Type B pancreatic cell (in vitro differentiated cells): ENCODE data around the gene PAK1. TPM values are rescaled to one million over a fixed set of nuclear protein-coding genes. Genes with fewer than 3 reads are reported as not detected.

Source experiments
- DNase-seq: peaks from one replicate; pipeline ENCODE4 v3.0.0; 2021; ENCODE audit warnings: mixed read lengths; ENCODE audit not compliant: unreplicated experiment; ENCODE audit errors: extremely low spot score
- H3K27ac Mint-ChIP-seq: 2 replicates; pipeline ENCODE4 v1.8.0; 2021; ENCODE audit warnings: mild to moderate bottlenecking, mixed read lengths
- H3K27me3 Mint-ChIP-seq: 2 replicates; pipeline ENCODE4 v1.8.0; 2021; ENCODE audit warnings: mixed read lengths
- H3K36me3 Mint-ChIP-seq: 2 replicates; pipeline ENCODE4 v1.8.0; 2021; ENCODE audit warnings: mixed read lengths
- H3K4me1 Mint-ChIP-seq: one replicate; pipeline ENCODE4 v1.8.0; 2021; ENCODE audit warnings: mixed read lengths; ENCODE audit not compliant: unreplicated experiment
- H3K4me3 Mint-ChIP-seq: 2 replicates; pipeline ENCODE4 v1.8.0; 2021; ENCODE audit warnings: mild to moderate bottlenecking, mixed read lengths
- H3K9me3 Mint-ChIP-seq: 2 replicates; pipeline ENCODE4 v1.8.0; 2021; ENCODE audit warnings: mixed read lengths
- total RNA-seq: library from RNA; stranded (reverse); gene quantifications from 2 replicates; pipeline ENCODE4 v1.2.1, GENCODE V29; 2021; ENCODE audit warnings: low replicate concordance
- TF ChIP-seq, protein P1 (sequence below): fragments of 200-600 bp; sonication (generic); conservative IDR thresholded peaks from 2 replicates; pipeline ENCODE4 v1.5.0; 2021; ENCODE audit warnings: antibody characterized with exemption, mild to moderate bottlenecking

PAK1 gene
- total RNA-seq, 1 donor from 2014 or later: 70.3 TPM

DNA sequence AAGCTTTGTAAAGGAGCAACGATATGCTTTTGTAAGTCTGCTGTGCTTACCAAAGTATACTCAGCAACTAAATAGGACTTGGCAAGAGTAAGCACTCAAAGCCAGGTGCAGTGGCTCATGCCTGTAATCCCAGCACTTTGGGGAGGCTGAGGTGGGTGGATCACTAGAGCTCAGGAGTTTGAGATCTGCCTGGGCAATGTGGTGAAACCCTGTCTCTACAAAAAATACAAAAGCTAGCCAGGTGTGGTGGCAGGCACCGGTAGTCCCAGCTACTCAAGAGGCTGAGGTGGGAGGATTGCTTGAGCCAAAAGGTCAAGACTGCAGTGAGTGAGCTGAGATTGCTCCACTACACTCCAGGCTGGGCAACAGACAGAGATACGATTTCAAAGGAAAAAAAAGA is 67.5 kb downstream of the PAK1 start:
- no peak for DNase-seq
- TF ChIP-seq, protein P1, sequence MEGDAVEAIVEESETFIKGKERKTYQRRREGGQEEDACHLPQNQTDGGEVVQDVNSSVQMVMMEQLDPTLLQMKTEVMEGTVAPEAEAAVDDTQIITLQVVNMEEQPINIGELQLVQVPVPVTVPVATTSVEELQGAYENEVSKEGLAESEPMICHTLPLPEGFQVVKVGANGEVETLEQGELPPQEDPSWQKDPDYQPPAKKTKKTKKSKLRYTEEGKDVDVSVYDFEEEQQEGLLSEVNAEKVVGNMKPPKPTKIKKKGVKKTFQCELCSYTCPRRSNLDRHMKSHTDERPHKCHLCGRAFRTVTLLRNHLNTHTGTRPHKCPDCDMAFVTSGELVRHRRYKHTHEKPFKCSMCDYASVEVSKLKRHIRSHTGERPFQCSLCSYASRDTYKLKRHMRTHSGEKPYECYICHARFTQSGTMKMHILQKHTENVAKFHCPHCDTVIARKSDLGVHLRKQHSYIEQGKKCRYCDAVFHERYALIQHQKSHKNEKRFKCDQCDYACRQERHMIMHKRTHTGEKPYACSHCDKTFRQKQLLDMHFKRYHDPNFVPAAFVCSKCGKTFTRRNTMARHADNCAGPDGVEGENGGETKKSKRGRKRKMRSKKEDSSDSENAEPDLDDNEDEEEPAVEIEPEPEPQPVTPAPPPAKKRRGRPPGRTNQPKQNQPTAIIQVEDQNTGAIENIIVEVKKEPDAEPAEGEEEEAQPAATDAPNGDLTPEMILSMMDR: no peak
- H3K27ac Mint-ChIP-seq: no peak overlapping the region
- H3K9me3 Mint-ChIP-seq: no peaks in the 10 kb centered on the region
- no peaks in the 10 kb centered on the region for H3K36me3 Mint-ChIP-seq
- H3K27me3 Mint-ChIP-seq: peaks cover 3% of the 10 kb centered on the region
- no peak overlapping the region for H3K4me3 Mint-ChIP-seq
- H3K4me1 Mint-ChIP-seq: peaks cover 41% of the 10 kb centered on the region

DNA sequence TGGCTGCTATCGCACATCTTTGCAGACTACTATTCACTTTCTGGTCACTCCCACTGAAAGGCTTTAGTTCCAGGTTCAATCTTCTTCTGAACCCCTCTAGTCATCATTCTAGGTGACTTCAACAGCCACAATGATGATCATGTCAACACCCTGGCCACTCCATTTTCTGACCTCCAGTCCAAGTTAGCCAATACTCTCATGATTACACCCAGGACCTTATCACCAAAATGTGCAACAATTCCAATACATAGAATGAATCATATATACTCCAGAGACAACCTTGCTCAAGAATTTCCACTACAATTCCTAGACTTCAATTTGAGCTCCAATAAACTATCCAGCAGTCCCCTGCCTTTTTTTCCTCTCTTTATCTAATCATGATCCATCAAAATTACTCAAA is 70.7 kb downstream of the PAK1 start:
- Mint-ChIP-seq H3K4me1 (peaks cover 27% of the 10 kb centered on the region), H3K4me3 (no peak overlapping the region), H3K27ac (no peak overlapping the region), H3K9me3 (no peaks in the 10 kb centered on the region), H3K27me3 (no peaks in the 10 kb centered on the region), H3K36me3 (peaks cover 9% of the 10 kb centered on the region)
- no peak for DNase-seq
- TF ChIP-seq, protein P1: no peak

DNA sequence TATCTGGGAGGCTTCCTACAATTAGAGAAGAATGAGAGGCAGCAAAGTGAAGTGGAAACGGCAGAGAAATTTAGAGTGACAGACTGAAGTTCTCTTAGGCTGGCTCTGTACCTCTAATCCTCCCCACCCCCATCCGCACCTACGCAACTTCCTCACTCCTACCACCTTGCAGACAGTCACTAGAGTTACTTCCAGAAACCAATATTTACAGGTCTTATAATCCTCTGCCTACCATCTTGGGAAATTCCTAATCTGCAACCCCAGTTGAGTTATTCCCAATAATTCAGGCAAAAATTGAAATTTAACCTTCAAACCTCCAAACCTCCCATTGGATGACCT is 71.7 kb downstream of the PAK1 start:
- TF ChIP-seq, protein P1: no peak
- Mint-ChIP-seq H3K4me3 (no peak overlapping the region), H3K36me3 (peaks cover 9% of the 10 kb centered on the region), H3K27me3 (no peaks in the 10 kb centered on the region), H3K9me3 (no peaks in the 10 kb centered on the region), H3K27ac (no peak overlapping the region), H3K4me1 (peaks cover 18% of the 10 kb centered on the region)
- DNase-seq: no peak

DNA sequence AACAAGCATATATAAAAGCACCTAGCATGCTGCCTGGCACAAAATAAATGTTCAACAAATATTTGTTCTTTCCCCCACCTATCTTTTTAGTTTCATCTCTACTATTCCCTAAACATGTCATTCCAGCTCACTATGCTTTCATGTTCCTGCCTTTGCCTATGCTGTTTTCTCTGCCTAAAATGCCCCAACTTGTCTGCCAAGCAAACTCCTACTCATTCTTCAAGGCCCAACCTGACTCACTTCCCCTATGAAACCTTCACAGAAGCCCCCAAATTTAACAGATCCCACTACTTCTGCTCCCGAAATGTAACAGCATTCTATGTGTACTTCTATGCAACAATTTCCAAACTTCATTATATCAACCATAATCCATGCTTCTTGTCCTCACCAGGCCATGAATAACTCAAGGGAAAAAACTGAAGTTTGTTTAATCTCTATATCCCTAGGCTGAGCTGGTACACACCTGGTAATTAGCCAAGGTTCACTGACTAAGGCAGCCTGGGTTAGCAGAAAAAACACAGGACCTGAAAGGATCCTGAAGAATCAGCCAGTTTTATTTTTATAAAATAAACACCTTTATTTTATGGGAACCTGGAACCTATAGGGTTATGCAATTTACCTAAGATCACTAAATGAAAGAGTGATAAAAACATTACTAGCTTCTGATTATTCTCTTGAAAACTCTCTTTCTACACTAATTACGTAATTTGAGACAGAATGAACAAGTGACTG is 72.2 kb downstream of the PAK1 start:
- H3K4me3 Mint-ChIP-seq: no peak overlapping the region
- peak overlapping the region; percentile 11 for H3K27ac Mint-ChIP-seq
- H3K27me3 Mint-ChIP-seq: no peaks in the 10 kb centered on the region
- peaks cover 9% of the 10 kb centered on the region for H3K36me3 Mint-ChIP-seq
- H3K4me1 Mint-ChIP-seq: peaks cover 18% of the 10 kb centered on the region
- DNase-seq: no peak
- H3K9me3 Mint-ChIP-seq: no peaks in the 10 kb centered on the region
- TF ChIP-seq, protein P1: no peak

DNA sequence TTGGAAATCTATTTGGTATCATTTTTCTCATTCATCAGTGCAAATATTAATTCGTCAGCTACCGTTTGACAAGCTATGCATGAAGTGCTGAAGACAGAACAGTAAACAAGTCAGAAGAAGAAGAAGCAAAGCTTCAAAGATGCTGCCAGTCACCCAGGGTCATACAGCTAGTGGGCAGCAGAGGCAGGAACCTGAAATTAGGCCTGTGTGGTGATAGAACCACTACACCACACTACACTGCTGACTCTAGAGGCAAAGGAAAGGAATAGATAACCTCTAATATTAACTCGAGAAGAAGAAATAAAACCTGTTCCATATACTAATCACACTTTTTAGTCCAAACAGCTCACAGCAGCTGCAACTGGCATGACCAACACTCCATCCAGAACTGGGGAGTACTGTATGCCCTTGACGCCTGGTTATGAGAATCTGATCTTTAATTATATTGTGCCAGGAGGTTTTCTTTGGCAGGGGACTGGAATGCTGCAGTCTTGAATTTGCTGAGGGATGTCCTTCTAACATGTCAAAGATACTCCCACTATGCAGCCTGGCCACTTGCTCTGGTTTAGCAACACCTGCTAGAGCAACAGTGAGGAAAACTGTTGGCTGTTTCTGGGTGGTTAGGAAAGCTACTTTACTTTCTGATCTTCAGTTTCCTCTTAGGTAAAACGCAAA is 73.0 kb downstream of the PAK1 start:
- no peaks in the 10 kb centered on the region for H3K27me3 Mint-ChIP-seq
- H3K9me3 Mint-ChIP-seq: no peaks in the 10 kb centered on the region
- TF ChIP-seq, protein P1: no peak
- no peak for DNase-seq
- H3K27ac Mint-ChIP-seq: peak overlapping the region; percentile 11
- peaks cover 18% of the 10 kb centered on the region for H3K4me1 Mint-ChIP-seq
- H3K4me3 Mint-ChIP-seq: no peak overlapping the region
- peaks cover 9% of the 10 kb centered on the region for H3K36me3 Mint-ChIP-seq
